GM10248 (cell line): ENCODE data around the gene KDM8.

ENCODE experiments used
- CTCF ChIA-PET: fragments of 300-600 bp; sonication (Branson Sonifier 250); formaldehyde crosslinking; extraction: SDS; loops from one replicate; lab custom pipeline; 2021; ENCODE audit warnings: antibody characterized with exemption; lab: Yijun Ruan, JAX
- POLR2A ChIA-PET: fragments of 350-650 bp; sonication (Branson Sonifier 250); formaldehyde crosslinking; extraction: SDS; loops from one replicate; lab custom pipeline; 2020; ENCODE audit warnings: antibody characterized with exemption; lab: Yijun Ruan, JAX
- DNase-seq: peaks from one replicate; pipeline ENCODE4 v3.0.0; 2012; ENCODE audit errors: extremely low spot score
- TF ChIP-seq, protein P1 (sequence below): IDR thresholded peaks from 2 replicates; pipeline ENCODE4 v1.5.1; 2012; ENCODE audit warnings: mild to moderate bottlenecking, low read depth; ENCODE audit errors: extremely low read depth, missing control alignments, control extremely low read depth

The KDM8 gene

DNA sequence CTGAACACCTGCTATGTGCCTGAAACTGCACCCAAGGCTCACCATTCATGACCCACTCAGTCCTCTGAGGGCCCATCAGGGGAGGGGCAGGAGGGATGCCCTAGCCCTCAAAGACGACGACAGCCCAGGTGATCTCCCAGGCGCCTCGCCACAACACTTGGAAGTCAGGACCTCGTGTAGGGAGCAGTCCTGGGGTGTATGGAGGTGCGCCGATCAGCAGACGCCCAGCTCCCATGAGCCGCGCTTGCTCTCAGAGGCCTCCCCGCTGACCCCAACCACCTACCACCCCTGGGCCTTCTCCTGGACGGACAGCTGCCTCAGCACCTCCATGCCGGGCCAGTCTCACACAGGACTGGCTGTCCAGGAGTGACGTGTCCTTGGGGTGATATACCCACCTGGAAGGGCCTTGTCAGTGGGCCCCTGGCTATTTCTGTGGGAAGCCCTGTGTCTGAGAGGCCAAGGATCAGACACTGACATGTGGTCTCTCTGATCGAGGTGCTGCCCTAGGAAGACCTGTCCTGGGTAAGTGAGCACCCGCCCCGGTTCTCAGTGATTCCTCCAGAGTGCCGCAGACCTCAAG, 26.7 kb downstream of the KDM8 start:
- POLR2A ChIA-PET: no interaction called here
- TF ChIP-seq, protein P1, sequence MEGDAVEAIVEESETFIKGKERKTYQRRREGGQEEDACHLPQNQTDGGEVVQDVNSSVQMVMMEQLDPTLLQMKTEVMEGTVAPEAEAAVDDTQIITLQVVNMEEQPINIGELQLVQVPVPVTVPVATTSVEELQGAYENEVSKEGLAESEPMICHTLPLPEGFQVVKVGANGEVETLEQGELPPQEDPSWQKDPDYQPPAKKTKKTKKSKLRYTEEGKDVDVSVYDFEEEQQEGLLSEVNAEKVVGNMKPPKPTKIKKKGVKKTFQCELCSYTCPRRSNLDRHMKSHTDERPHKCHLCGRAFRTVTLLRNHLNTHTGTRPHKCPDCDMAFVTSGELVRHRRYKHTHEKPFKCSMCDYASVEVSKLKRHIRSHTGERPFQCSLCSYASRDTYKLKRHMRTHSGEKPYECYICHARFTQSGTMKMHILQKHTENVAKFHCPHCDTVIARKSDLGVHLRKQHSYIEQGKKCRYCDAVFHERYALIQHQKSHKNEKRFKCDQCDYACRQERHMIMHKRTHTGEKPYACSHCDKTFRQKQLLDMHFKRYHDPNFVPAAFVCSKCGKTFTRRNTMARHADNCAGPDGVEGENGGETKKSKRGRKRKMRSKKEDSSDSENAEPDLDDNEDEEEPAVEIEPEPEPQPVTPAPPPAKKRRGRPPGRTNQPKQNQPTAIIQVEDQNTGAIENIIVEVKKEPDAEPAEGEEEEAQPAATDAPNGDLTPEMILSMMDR: no peak
- no peak for DNase-seq
- CTCF ChIA-PET: interaction anchor here (0.9 to 1.4 kb wide), 4 partner anchors 9 to 158 kb away, joined by 3 to 4 read pairs (median 4); no protein-coding TSS in a partner anchor

DNA sequence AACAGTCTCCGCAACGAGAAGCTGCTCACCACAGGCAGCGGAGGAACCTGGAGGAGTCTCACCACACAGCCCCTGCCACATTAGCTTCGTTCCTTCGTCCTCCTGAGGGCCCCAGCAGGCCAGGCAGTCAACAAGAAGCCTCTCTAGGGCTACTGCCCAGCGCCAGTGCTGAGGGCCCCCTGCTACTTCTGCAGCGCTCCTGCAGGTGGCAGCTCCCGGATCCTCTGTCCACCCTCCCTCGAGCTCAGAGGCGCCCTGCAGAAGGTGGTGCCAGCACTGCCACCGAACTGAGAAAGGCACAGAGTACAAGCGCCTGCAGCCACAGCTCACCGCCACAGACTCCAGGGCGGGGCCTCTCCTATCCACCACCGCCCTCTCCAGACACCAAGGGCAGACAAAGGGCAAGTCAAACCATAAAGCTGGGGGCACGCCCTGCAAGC, 27.3 kb downstream of the KDM8 start:
- CTCF ChIA-PET: interaction anchor here (1.4 to 2.0 kb wide), 4 partner anchors 11 to 157 kb away, joined by 3 to 9 read pairs (median 4); no protein-coding TSS in a partner anchor
- POLR2A ChIA-PET: no interaction called here
- TF ChIP-seq, protein P1: no peak
- no peak for DNase-seq

DNA sequence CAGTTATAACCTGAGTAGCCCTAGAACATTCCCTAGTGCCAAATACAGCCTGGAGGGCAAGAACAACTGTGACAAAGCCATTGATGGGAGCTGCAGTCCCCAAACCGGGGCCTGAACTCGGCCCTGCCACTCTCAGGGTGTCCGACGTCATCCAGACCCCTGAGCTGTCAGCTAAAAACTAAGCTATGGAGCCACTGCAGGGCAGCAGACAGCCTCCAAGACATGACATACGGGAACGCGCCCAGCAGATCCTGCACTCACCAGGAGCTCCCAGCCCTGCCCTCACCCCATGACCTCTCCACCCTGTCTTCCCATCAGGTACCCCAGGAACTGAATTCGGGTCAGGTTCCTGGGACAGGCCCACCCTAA, 28.4 kb downstream of the KDM8 start:
- CTCF ChIA-PET: interaction anchor here (0.8 to 10.0 kb wide), 10 partner anchors 10 to 230 kb away, joined by 3 to 127 read pairs (median 4); partner anchors contain the start of gene NSMCE1
- POLR2A ChIA-PET: interaction anchor here (0.9 to 1.1 kb wide), 2 partner anchors 28 to 136 kb away, joined by 4 read pairs; partner anchors contain the start of gene KDM8

DNA sequence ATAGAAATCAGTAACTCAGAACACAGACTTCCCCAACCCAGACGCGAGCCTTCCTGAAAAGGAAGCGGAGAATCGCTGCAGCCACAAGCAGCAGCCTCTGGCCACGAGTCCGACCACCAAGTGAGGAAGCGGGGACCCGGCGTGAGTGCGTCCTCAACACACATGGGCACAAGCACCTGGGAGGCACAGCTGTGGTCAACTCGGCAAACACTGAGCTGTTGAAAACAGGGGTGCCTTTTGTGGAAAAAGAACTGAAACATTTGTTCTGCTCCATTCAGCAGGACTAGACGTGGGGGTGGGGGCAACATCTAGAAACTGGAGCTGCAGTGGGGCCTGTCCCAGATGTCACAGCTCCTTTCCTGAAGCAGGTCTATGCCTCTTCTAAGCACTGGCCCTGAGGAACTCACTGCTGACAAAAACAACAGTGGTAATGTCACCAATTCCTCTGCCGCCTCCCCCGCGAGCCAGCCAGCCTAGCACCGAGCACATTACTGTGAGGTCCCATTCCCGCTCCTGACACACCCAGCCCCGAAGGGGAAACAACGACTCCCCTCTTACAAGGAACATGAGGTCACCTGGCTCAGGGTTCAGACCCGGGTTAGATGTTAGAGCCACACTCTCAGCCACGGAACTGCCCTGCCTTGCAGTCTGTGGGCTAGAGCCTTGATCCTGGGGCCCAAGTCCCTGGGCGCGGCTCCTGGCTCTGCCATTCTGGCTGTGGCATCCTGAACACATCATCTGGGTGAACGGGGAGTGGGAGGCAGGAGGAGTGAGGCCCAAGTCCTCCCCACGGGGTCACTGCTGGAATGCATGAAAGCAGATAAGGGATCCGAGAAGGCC, 29.0 kb downstream of the KDM8 start:
- DNase-seq: peak; percentile 67
- ChIA-PET CTCF (interaction anchor here (0.8 to 10.0 kb wide), 10 partner anchors 11 to 230 kb away, joined by 3 to 127 read pairs (median 4); partner anchors contain the start of gene NSMCE1), POLR2A (interaction anchor here (0.9 to 1.1 kb wide), 2 partner anchors 29 to 135 kb away, joined by 4 read pairs; partner anchors contain the start of gene KDM8)
- TF ChIP-seq, protein P1: no peak

More for the DNA sequence above, 28.4 kb downstream of the KDM8 start:
- TF ChIP-seq, protein P1: no peak
- DNase-seq: no peak

DNA sequence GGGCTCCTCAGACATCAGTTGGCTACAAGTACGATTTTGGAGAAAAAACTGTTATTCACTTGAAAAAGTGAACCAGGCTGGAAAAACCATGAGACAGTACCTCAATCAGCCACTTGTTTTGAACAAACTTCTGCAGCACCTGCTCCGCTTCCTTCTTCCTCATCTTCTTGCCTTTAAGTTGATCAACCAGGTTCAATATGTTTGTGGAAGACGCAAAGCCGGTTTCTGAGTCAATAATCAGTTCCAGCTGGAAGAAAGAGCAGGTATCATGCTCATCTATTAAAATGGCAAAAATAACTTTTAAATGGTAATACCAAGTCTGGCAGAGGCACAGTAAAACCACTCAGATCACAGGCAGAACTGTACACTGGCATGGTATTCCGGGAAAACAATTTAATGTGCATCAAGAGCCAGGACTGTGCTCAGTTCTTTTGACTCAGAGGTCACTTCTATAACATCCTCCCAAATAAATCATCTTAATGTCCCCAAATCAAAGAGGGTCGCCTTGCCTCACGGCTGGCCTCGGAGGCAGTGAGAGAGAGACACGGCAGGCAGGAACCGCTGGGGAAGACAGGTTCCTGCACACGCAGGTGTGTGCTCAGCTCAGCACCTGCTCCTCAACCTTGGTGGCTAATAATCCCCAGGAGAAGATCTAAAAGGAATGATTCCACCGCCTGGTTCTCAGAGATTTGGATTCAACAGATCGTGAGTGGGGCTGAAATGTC, 29.7 kb downstream of the KDM8 start:
- POLR2A ChIA-PET: no interaction called here
- TF ChIP-seq, protein P1: no peak
- no peak for DNase-seq
- CTCF ChIA-PET: interaction anchor here (1.0 to 10.0 kb wide), 9 partner anchors 16 to 229 kb away, joined by 3 to 127 read pairs (median 31); partner anchors contain the start of genes KDM8 and NSMCE1

DNA sequence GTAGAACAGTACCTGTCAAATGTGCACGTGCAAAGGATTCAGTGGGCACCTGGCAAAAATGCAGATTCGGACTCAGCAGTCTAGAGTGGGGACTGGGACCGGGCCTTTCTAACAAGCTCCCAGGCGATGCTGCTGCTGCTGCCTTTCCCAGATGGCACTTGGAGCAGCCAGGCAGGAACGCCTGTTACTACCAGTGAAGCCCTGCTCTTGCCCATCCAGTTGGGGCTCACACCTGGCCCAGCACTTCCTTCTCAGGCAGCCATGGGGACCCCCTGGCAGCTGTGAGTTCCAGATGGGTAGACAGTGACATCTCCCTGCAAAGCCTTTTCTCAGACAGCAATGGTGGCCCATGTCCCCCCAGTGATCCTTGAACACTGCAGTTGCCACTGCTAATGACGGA, 30.4 kb downstream of the KDM8 start:
- no peak for DNase-seq
- ChIA-PET POLR2A (no interaction called here), CTCF (interaction anchor here (1.1 to 10.0 kb wide), 22 partner anchors 8 to 225 kb away, joined by 3 to 127 read pairs (median 14); partner anchors contain the start of genes IL21R and KDM8)
- TF ChIP-seq, protein P1: no peak
